ENCODE measurements around the gene C4B.
A peak's percentile ranks its signal among the peaks of the same experiment; 100 is the strongest.
"Not testable (repeated sequence)": the region's sequence is repeated elsewhere in the genome, so short reads cannot be mapped to it uniquely, and the experiment has no call there.

Gene C4B

DNA sequence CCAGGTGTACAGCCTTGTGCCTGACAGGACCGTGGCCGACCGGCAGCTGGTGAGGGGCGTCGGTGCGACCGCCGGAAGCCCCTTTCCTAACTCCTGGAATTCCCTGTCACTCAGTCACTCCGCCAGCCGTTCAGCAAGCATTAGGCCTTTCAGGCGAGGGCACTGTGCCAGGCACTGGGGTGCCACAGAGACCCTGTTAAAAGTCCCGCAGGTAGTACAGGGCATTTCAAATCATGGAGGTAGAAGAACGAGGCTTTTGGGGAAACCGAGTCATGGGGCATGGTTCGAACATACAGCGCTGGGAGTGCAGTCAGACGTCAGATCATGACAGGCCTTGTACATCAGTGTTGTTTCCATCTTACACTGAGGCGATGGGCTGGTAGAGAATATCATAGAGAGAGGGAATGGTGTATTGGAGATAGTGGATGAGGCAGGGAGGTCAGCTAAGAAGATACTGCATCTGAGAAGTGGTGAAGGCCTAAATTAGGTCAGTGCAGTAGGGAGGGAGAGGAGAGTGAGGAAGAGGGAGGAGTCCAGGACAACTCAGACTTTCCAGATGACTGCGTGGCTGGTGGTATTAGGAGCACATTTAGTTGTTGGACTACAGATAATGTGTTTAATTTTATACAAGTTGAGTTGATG, 41.8 kb upstream of the C4B start:
- no peak for ATAC-seq (ENCODE audit: low read depth)
- no peaks in the 10 kb centered on the region for H3K27me3 Mint-ChIP-seq
- DNase-seq (ENCODE audit: low spot score in 2 of 2), result no peak

DNA sequence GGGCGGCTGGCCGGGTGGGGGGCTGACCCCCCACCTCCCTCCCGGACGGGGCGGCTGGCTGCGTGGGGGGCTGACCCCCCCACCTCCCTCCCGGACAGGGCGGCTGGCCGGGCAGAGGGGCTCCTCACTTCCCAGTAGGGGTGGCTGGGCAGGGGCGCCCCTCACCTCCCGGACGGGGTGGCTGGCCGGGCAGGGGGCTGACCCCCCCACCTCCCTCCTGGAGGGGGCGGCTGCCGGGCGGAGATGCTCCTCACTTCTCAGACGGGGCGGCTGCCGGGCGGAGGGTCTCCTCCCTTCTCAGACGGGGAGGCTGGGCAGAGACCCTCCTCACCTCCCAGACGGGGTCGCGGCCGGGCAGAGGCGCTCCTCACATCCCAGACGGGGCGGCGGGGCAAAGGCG, 38.5 kb upstream of the C4B start:
- not testable (repeated sequence) for H3K9me3 Mint-ChIP-seq; ATAC-seq (ENCODE audit: low read depth); H3K27me3 Mint-ChIP-seq; H3K4me3 Mint-ChIP-seq; H3K27ac Mint-ChIP-seq; H3K36me3 Mint-ChIP-seq; DNase-seq (ENCODE audit: low spot score in 2 of 2)
- H3K4me1 Mint-ChIP-seq, result peaks cover 19% of the 10 kb centered on the region

More for the DNA sequence above, 41.8 kb upstream of the C4B start:
- Mint-ChIP-seq H3K4me1 (peaks cover 26% of the 10 kb centered on the region), H3K4me3 (peak overlapping the region; percentile 98), H3K36me3 (peaks cover 7% of the 10 kb centered on the region), H3K9me3 (no peaks in the 10 kb centered on the region), H3K27ac (peak overlapping the region; percentile 100)

DNA sequence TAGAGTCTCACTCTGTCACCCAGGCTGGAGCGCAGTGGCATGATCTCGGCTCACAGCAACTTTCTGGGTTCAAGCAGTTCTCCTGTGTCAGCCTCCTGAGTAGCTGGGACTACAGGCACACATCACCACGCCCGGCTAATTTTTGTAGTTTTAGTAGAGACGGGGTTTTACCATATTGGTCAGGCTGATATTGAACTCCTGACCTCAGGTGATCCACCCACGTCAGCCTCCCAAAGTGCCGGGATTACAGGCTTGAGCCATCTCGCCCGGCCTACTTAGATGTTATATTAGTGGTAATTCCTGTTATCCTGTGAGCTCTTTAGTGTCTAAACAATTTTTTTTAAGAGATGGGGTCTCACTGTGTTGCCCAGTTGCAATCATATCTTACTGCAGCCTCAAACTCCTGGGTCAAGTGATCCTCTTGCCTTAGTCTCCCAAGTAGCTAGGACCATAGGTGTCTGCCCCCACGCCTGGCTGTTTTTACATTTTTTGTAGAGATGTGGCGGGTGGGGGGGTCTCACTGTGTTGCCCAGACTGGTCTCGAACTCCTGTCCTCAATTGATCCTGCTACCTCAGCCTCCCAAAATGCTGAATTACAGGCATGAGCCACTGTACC, 36.7 kb upstream of the C4B start:
- peaks cover 12% of the 10 kb centered on the region for H3K4me1 Mint-ChIP-seq
- DNase-seq (ENCODE audit: low spot score in 2 of 2) (no peak), ATAC-seq (ENCODE audit: low read depth) (no peak)
- H3K27me3 Mint-ChIP-seq, result no peaks in the 10 kb centered on the region
- H3K9me3 Mint-ChIP-seq, result no peaks in the 10 kb centered on the region
- H3K4me3 Mint-ChIP-seq, result no peak overlapping the region
- H3K36me3 Mint-ChIP-seq, result peaks cover 5% of the 10 kb centered on the region
- H3K27ac Mint-ChIP-seq, result no peak overlapping the region

DNA sequence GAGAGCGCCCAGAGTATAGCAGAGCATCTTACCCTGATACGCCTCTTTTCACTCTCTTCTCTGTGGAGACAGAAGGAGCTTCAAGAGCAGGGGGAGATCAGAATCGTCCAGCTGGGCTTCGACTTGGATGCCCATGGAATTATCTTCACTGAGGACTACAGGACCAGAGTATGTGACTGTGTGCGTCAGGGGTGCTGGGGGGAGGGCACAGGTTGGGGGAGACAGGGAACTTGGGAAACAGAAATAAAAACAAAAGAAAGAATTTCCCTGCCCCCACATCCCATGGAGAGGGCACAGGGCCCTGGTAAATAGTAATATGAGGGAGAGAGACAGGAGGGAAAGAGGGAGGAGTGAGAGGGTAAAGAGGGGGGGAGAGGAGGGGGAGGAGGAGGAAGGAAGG, 35.8 kb upstream of the C4B start:
- Mint-ChIP-seq H3K4me3 (no peak overlapping the region), H3K36me3 (peaks cover 5% of the 10 kb centered on the region), H3K27ac (peak overlapping the region; percentile 69), H3K27me3 (no peaks in the 10 kb centered on the region), H3K4me1 (peaks cover 7% of the 10 kb centered on the region), H3K9me3 (no peaks in the 10 kb centered on the region)
- DNase-seq (ENCODE audit: low spot score in 2 of 2) (no peak), ATAC-seq (ENCODE audit: low read depth) (no peak)

DNA sequence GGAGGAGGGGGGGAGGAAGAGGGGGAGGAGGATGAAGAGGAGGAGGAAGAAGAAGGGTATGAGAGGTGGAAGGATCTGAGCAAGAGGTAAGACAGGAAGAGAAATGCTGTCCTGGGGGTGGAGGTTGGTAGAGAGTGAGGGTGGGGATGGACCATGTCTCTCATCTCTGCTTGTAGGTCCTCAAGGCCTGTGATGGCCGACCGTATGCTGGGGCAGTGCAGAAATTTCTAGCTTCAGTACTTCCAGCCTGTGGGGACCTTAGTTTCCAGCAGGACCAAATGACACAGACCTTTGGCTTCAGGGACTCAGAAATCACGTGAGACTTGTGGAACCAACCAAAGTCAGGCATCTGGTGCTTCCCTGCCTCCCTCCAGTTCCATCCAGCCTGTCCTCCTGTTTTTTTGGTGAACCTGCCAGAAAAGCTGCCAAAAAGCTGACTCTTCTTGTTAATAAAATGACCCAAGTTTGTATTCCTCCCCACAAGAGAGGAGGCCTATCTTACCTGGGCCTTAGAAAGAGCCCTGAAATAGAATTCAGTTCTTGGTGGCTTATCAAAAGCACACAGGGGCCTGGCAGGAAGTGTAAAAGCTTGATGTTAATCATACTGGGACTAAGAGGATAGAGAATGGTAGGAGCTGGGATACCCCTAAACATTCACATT, 35.2 kb upstream of the C4B start:
- no peak for ATAC-seq (ENCODE audit: low read depth)

DNA sequence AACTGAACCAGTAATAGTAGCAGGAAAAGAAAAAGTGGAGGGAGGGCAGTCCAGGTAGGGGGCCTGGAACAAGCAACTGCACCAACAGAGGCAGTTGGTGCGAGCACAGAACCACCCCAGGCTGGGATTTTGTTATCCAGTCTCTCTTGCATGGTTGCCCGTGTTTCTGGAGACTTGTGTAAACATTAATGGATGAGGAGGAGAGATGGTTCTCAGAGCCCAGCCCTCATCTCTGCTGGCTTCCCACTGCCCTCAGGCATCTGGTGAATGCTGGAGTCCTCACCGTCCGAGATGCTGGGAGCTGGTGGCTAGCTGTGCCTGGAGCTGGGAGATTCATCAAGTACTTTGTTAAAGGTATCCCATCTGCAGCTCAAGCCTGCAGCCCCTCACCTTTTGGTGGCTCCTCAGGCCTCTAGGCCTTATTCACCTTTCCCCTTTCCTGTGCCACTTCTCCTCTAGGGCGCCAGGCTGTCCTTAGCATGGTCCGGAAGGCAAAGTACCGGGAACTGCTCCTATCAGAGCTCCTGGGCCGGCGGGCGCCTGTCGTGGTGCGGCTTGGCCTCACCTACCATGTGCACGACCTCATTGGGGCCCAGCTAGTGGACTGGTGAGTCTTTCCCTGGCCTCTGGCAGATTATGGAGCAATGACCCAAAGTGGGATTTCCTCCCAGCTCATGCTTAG, 34.3 kb upstream of the C4B start:
- H3K36me3 Mint-ChIP-seq; ATAC-seq (ENCODE audit: low read depth); H3K9me3 Mint-ChIP-seq; H3K4me3 Mint-ChIP-seq; H3K27ac Mint-ChIP-seq; DNase-seq (ENCODE audit: low spot score in 2 of 2); H3K27me3 Mint-ChIP-seq; H3K4me1 Mint-ChIP-seq: not testable (repeated sequence)

More for the DNA sequence above, 35.2 kb upstream of the C4B start:
- Mint-ChIP-seq H3K27ac (no peak overlapping the region), H3K36me3 (peaks cover 5% of the 10 kb centered on the region), H3K27me3 (no peaks in the 10 kb centered on the region), H3K9me3 (no peaks in the 10 kb centered on the region), H3K4me3 (no peak overlapping the region), H3K4me1 (peaks cover 7% of the 10 kb centered on the region)
- DNase-seq (ENCODE audit: low spot score in 2 of 2), result no peak

DNA sequence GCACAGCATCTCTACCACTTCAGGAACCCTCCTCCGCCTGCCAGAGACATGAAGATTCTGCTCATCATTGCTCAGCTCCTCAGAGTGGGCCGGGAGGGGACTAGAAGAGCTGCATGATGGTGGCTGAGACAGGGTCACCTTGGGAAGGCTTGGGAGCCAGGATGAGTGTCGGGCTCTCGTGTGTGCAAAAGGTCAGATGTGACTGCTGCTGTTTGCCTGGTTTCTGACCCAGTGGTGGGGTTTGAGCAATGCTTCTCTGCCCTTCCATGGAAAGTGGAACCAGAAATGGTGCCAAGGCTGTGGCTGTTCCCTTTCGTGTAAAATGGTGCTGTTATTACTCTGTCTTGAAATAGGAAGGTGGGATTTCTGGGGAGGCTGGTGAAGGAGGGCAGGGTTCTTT, 33.6 kb upstream of the C4B start:
- H3K27me3 Mint-ChIP-seq; DNase-seq (ENCODE audit: low spot score in 2 of 2); ATAC-seq (ENCODE audit: low read depth); H3K4me1 Mint-ChIP-seq; H3K36me3 Mint-ChIP-seq; H3K4me3 Mint-ChIP-seq; H3K9me3 Mint-ChIP-seq; H3K27ac Mint-ChIP-seq: not testable (repeated sequence)

DNA sequence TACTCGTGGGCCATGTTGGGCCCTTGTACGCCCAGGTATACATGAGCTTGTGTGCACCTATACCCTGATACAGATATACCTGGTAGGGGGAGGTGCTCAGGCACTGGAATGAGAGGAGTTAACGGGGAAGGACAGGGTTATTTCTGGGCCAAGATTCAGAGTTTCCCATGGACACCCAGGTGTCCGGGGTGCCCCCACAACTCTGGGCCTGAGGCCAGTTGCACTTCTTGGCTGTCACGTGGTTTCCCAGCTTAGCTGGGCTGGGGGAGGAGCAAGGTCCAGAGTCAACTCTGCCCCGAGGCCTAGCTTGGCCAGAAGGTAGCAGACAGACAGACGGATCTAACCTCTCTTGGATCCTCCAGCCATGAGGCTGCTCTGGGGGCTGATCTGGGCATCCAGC, 32.9 kb upstream of the C4B start, which contains the start of gene C4A:
TSS of gene C4A (plus strand) at position 314 of the 400 bp plus-strand sequence. CDS start at position 365, 51 bp downstream.
- not testable (repeated sequence) for H3K36me3 Mint-ChIP-seq; H3K4me3 Mint-ChIP-seq; DNase-seq (ENCODE audit: low spot score in 2 of 2); ATAC-seq (ENCODE audit: low read depth); H3K27me3 Mint-ChIP-seq; H3K27ac Mint-ChIP-seq; H3K4me1 Mint-ChIP-seq; H3K9me3 Mint-ChIP-seq

DNA sequence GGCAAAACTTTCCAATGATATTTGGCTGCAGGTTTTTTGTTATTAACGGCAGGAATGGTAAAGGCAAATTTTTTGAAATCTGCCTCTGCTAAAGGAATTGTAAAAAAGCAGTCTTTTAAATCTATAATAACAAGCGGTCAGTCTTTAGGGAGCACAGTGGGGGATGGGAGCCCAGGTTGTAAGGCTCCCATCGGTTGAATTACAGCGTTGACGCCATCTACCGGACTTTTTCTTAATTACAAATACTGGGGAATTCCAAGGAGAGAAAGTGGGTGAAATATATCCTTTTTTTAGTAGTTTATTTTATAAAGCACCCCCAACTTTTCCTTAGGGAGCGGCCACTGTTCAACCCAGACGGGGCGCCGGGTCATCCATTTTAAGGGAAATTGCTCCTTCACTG, 25.2 kb upstream of the C4B start:
- not testable (repeated sequence) for H3K27ac Mint-ChIP-seq, H3K36me3 Mint-ChIP-seq

DNA sequence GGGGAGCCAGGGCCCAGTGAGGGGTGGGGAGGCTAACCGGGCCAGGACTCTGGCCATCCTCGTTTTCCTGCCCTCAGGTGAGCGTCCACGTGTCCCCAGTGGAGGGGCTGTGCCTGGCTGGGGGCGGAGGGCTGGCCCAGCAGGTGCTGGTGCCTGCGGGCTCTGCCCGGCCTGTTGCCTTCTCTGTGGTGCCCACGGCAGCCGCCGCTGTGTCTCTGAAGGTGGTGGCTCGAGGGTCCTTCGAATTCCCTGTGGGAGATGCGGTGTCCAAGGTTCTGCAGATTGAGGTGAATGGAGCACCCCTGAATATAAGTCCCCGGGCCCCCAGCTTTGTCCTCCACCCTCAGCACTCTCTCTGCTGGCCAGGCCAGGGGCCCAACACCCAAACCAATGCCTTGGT, 20.2 kb upstream of the C4B start:
- H3K4me3 Mint-ChIP-seq; DNase-seq (ENCODE audit: low spot score in 2 of 2); H3K27ac Mint-ChIP-seq; H3K36me3 Mint-ChIP-seq; H3K27me3 Mint-ChIP-seq; ATAC-seq (ENCODE audit: low read depth); H3K4me1 Mint-ChIP-seq; H3K9me3 Mint-ChIP-seq: not testable (repeated sequence)

More for the DNA sequence above, 25.2 kb upstream of the C4B start:
- H3K27me3 Mint-ChIP-seq; DNase-seq (ENCODE audit: low spot score in 2 of 2); H3K4me1 Mint-ChIP-seq; H3K9me3 Mint-ChIP-seq; H3K4me3 Mint-ChIP-seq: not testable (repeated sequence)
- ATAC-seq (ENCODE audit: low read depth), result peak; percentile 34

DNA sequence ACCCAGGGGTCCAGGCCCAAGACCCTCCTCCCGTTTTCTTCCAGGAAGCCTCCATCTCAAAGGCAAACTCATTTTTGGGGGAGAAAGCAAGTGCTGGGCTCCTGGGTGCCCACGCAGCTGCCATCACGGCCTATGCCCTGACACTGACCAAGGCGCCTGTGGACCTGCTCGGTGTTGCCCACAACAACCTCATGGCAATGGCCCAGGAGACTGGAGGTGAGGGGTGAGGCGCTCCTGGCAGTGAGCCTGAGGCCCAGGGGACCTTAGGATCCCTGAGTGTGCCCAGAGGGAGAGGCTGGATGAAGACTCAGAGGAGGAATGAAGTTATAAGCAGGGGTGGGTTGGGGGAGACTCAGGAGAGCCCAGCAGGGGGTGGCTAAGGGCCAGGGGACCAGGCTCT, 18.2 kb upstream of the C4B start:
- not testable (repeated sequence) for DNase-seq (ENCODE audit: low spot score in 2 of 2); H3K27me3 Mint-ChIP-seq; H3K4me1 Mint-ChIP-seq; H3K36me3 Mint-ChIP-seq; H3K27ac Mint-ChIP-seq; H3K9me3 Mint-ChIP-seq; ATAC-seq (ENCODE audit: low read depth); H3K4me3 Mint-ChIP-seq

DNA sequence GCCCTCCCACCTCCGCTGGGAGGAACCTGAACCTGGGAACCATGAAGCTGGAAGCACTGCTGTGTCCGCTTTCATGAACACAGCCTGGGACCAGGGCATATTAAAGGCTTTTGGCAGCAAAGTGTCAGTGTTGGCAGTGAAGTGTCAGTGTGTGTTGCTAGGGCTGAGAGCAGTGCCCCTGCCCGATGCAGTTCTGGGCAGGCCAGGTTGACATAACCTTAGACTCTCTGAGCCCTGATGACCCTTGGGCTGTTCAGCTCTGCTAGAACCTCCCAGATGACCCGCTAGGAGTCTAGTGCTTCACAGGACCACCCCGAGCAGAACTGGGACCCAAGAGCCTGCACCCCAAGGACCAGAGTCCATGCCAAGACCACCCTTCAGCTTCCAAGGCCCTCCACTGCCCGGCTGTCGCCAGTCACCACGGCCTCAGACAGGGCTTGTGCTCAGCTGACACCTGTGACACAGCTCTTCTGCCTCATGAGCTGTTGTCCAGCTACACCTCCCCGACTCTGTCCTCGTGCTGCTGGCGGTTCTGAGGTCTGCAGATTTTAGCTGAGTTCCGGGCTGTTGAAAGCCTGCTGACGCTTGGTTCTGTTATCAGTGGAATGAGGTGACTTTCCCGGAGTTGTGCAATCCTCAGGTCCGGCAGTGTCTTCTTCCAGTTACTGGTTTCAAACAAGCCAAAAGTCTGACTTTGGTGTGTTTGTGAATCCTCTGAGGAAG, 11.9 kb upstream of the C4B start:
- H3K27me3 Mint-ChIP-seq; H3K27ac Mint-ChIP-seq; H3K9me3 Mint-ChIP-seq; H3K4me3 Mint-ChIP-seq; H3K36me3 Mint-ChIP-seq; H3K4me1 Mint-ChIP-seq; DNase-seq (ENCODE audit: low spot score in 2 of 2); ATAC-seq (ENCODE audit: low read depth): not testable (repeated sequence)

DNA sequence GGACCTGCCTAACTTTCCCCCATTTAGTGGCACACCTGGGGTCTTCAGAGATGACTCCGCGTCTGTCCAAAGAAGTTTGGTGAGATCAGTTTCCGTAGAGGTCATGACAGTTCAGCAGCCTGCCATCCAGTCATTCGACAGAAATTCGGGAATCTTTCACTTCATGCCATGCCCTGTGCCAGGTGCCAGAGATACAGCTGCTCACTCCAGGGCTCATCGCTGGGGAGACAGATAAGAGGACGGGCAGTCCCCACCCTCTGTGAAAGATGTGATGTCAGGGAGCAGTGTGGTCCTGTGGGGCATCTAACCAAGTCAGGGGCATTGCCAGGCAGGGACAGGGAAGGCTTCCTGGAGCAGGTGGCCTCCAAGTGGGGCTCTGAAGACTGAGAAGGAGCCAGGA, 11.3 kb upstream of the C4B start:
- H3K27me3 Mint-ChIP-seq; H3K4me3 Mint-ChIP-seq; H3K9me3 Mint-ChIP-seq; H3K36me3 Mint-ChIP-seq; ATAC-seq (ENCODE audit: low read depth); DNase-seq (ENCODE audit: low spot score in 2 of 2); H3K27ac Mint-ChIP-seq; H3K4me1 Mint-ChIP-seq: not testable (repeated sequence)

DNA sequence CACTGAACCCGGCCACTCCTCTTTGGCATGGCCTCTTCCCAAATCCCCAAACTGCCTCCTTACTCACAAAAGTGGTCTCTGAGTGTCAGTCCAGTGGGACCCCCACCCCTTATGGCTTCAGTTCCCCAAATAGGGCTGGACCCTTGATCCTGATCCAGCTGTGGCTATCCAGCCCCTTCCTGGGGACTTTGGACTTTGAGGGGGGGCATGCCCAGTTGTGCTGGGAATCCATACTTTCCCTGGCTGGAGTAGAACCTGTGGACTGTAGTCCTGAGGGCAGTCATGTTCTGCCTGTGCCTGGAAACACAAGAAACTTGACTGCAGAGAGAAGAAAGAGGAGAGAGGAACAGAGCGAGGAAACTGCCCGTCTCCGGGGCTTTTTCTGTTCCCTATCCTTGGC, 10.2 kb upstream of the C4B start:
- H3K4me3 Mint-ChIP-seq; H3K36me3 Mint-ChIP-seq; ATAC-seq (ENCODE audit: low read depth); H3K4me1 Mint-ChIP-seq; H3K27ac Mint-ChIP-seq; DNase-seq (ENCODE audit: low spot score in 2 of 2); H3K9me3 Mint-ChIP-seq; H3K27me3 Mint-ChIP-seq: not testable (repeated sequence)

Measured in memory B cell (primary cell).